Heart right ventricle (tissue), 16 donors: ENCODE results near the gene EGFL7. TPM values are rescaled to one million over a fixed set of nuclear protein-coding genes. Genes with fewer than 3 reads are reported as not detected.
A peak's percentile ranks its signal among the peaks of the same experiment; 100 is the strongest.

Experiments used
- ATAC-seq, 8 donors: fragments of 200-7000 bp; cut with Tn5 transposase; one replicate each; pipeline ENCODE4 v1.9.1; 2020; ENCODE audit warnings: mild to moderate bottlenecking in 8 of 8, moderate library complexity in 8 of 8, moderate number of reproducible peaks in 1 of 8
- DNase-seq, 2 donors: peaks; one replicate each; pipeline ENCODE4 v3.0.0-alpha.2; 2020
- H3K27ac ChIP-seq, 10 donors: fragments of 200-600 bp; sonication (generic) in 2 of 10; one replicate each; pipeline versions ENCODE4 v1.5.0 to v1.8.0; 2020 to 2022; ENCODE audit warnings: mild to moderate bottlenecking in 3 of 10
- H3K27me3 ChIP-seq, 7 donors: fragments of 200-600 bp; one replicate each; pipeline ENCODE4 v1.8.0; 2021 to 2022; ENCODE audit warnings: mild to moderate bottlenecking in 2 of 7
- H3K36me3 ChIP-seq, 9 donors: fragments of 200-600 bp; sonication (generic) in 1 of 9; one replicate each; pipeline versions ENCODE4 v1.5.0 to v1.8.0; 2020 to 2022; ENCODE audit warnings: mild to moderate bottlenecking in 2 of 9
- H3K4me1 ChIP-seq, 9 donors: fragments of 200-600 bp; sonication (generic) in 1 of 9; one replicate each; pipeline versions ENCODE4 v1.5.0 to v1.8.0; 2020 to 2022; ENCODE audit warnings: mild to moderate bottlenecking in 4 of 9
- H3K4me3 ChIP-seq, 10 donors: fragments of 200-600 bp; sonication (generic) in 2 of 10; one replicate each; pipeline versions ENCODE4 v1.5.0 to v1.8.0; 2020 to 2022; ENCODE audit warnings: mild to moderate bottlenecking in 7 of 10, moderate library complexity in 2 of 10
- H3K9me3 ChIP-seq, 11 donors: fragments of 200-600 bp in 10 of 11; sonication (generic) in 2 of 11; one replicate each; pipeline versions ENCODE4 v1.5.0 to v1.8.0; 2013 to 2022; ENCODE audit warnings: mild to moderate bottlenecking in 2 of 11, control low read depth in 1 of 11, moderate library complexity in 1 of 11
- CTCF ChIP-seq, 9 donors: fragments of 200-600 bp; sonication (generic) in 2 of 9; IDR thresholded peaks; one replicate each; pipeline versions ENCODE4 v1.5.0 to v1.8.0; 2021 to 2022; ENCODE audit warnings: antibody characterized with exemption in 9 of 9, mild to moderate bottlenecking in 5 of 9, moderate library complexity in 1 of 9
- WGBS, 2 donors: extraction: QIAGEN DNeasy Blood & Tissue Kit; methylation state at CpG; one replicate each; pipeline ENCODE4 v1.1.7; 2013; ENCODE audit warnings: inconsistent platforms in 1 of 2; 5-methylcytosine and 5-hydroxymethylcytosine counted together
- intact Hi-C, 10 donors: fragments of 100-400 bp; cut with DNase I; formaldehyde crosslinking; loops; one replicate each; pipeline versions ENCODE4 v1.11.1 to v1.14.2; 2022
- polyA plus RNA-seq, 2 donors: library from polyadenylated mRNA; stranded (reverse); fragments of 200-250 nt; gene quantifications; one replicate each; pipeline ENCODE4 v1.2.3, GENCODE V29; 2013
- total RNA-seq, 10 donors: library from RNA; stranded (reverse); fragmentation: NEBNext Ultra II Directional in 3 of 10; extraction: Animal tissue kit (Norgen Biotek cat#: 25700) in 3 of 10; gene quantifications; one replicate each; pipeline versions ENCODE4 v1.2.1 to v1.2.4, GENCODE V29; 2021 to 2023
- donor health status: Arrhythmogenic right ventricular cardiomyopathy.
- donor health status: ischemic (EF 13 %, LVEDD 7.1; RV severe dilation, severe dysfunction).
- donor health status: healthy with polysubstance abuse.
- donor health status: DM: no; HTN: yes; CAD: no.
- donor health status: DM: no; HTN: no; CAD: no.
- donor health status: ischemic (EF 25% LVEDD 6.9; RV normal size, moderate dysfunction).
- donor health status: ischemic (EF 25% LVEDD 5.7; RV mildly dilated, moderate dysfunction).
- donor health status: healthy.
- donor health status: DM: yes; HTN: yes; CAD: no.
- donor health status: Ischemic cardiomyopathy.
- donor health status: ischemic (EF 35%, LVEDD 5.7; RV mildly dilated, moderate dysfunction).
- donor health status: nonischemic (EF 11% LVEDD 7.7; RV severe dilation, severe dysfunction).
- donor health status: DM: yes; HTN: yes; CAD: no.
- donor health status: PGD.
- donor health status: ischemic (EF 29% LVEDD 5.4; RV normal size, mild dysfunction).
- donor health status: nonischemic (EF 23%, LVEDD 6.1; RV moderate dilation, normal function).

EGFL7 gene
- total and polyA plus RNA-seq, 12 donors: 68.6 to 377 (median 101) TPM

DNA sequence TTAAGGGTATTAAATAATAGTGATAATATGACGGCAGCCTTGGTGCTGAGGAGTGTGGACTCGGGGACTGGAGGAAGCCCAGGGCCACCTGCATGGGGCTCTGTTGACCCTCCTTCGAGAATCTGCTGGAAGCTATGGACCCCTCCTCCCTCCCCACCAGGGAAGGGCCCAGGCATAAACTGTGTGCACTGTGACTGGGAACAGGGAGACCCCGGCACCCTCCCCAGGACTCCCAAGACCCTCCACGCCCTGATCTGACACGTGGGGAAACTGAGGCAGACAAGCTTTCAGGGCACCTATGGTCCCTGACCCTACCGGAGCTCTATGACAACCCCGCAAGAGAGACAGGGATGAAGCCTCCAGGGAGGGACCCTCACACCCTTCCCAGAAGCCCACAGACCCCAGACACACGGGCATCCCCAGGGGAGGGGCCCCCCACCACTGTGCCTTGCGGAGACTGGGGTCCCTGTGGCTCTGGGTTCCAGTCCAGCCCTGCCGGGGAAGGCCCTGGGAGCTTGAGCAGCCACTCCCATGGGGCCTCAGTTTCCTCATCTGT is 6.5 kb upstream of the EGFL7 start:
- no peak for TF ChIP-seq CTCF (IDR thresholded peaks at IDR 0.05)
- 50 to 51% methylated on average over 11 of the region's 11 CpGs for WGBS, 2 donors
- ATAC-seq (peak in 2 of 8 donors; percentile 9 to 18), DNase-seq (peak in 1 of 2 donors; percentile 9)
- Histone ChIP-seq H3K27me3 (peaks cover 0 to 78% (median 0%) of the 10 kb centered on the region in 7 donors), H3K27ac (peak overlapping the region; percentile 92 to 99 (median 96)), H3K4me1 (peaks cover 0 to 69% (median 30%) of the 10 kb centered on the region in 9 donors), H3K36me3 (no peaks in the 10 kb centered on the region), H3K9me3 (no peaks in the 10 kb centered on the region), H3K4me3 (peak overlapping the region in 9 of 10 donors; percentile 26 to 83 (median 76))
- intact Hi-C loops: loop anchor here in 1 of 10 donors (1.0 to 5.0 kb wide), 2 partner anchors 10 to 56 kb away; partner anchors contain the start of gene DIPK1B

DNA sequence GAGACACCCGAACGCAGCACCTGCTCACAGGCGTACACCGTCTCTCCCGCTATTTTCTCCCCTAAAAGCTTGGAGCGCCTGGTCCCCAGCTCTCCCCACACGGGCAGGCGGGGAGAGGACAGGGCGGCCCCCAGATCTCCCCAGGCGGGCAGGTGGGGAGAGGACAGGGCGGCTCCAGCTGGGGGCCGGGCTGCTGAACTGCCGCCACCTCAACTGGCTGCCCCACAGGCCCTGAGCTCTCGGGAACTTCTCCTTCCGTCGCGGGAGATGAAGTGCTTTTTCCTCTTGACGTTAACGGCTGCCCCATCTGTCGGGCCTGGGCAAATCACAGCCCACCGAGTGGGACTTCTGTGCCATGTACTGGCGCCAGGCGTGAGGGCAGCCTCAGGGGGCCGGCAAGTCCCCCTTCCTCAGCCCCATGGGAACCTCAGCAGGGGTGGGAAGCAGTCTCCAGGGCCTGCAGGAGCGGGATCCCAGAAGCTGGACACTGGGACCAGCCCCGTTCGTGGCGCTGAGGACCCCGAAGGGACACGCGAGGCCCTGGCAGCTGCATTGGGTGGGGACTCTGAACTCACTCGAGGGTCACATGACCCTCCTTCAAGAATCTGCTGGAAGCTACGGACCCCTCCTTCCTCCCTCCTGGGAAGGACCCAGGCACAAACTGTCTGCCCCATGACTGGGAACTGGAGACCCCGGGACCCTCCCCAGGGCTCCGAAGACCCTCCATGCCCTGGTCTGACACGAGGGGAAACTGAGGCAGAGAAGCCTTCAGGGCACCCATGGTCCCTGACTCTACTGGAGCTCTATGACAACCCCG is 5.7 kb upstream of the EGFL7 start:
- peaks cover 0 to 85% (median 0%) of the 10 kb centered on the region in 7 donors for H3K27me3 ChIP-seq
- DNase-seq: peak; percentile 37 to 59
- H3K4me1 ChIP-seq: peaks cover 0 to 75% (median 30%) of the 10 kb centered on the region in 9 donors
- WGBS, 2 donors: 52 to 56% methylated on average over 33 to 37 of the region's 37 CpGs
- H3K36me3 ChIP-seq: no peaks in the 10 kb centered on the region
- H3K9me3 ChIP-seq: no peaks in the 10 kb centered on the region
- peak overlapping the region in 9 of 10 donors; percentile 26 to 83 (median 76) for H3K4me3 ChIP-seq
- no peak for TF ChIP-seq CTCF (IDR thresholded peaks at IDR 0.05)
- intact Hi-C loops: loop anchor here in 1 of 10 donors (1.0 to 5.0 kb wide), 2 partner anchors 11 to 55 kb away; partner anchors contain the start of gene DIPK1B
- ATAC-seq: peak; percentile 19 to 55 (median 52)
- H3K27ac ChIP-seq: peak overlapping the region; percentile 92 to 99 (median 96)

DNA sequence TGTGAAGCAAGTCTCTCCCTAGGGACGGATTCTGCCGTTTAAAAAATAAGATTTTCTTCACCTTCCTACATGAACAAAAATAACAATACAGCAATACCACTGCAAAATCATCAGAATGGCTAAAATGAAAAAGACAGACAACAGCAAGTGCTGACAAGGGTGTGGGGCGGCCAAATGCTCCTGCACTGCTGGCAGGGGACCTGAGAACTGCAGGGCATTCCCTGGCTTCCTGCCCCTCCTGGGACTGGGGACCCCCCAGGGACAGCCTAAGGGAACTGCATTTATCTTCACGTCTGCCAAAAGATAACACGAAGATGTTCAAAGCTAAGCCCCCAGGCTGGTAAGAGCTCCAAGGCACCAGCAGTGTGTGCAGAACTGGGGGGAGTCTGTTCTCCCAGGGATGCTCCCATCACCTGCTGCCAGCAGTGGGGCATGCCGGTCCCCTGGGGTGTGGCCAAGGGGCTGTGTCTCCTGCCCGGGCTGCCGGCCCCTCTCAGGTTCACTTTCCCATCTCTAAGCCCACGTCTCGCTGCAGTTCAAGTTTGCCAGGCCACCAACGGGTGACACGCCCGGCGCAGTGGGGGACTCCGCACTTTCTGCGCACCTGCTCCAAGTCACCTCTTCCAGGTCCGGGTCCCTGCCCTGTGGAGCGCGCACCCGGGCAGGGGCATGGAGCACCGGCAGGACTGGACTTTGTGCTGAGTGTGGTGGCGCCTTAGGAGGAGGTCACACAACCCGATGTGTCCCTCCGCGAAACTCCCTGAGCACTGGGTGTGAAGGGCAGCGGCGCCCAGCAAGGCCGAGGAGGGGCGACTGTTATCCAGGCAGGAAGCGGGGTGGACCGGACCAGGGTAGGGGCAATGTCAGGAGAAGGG is 4.5 kb upstream of the EGFL7 start:
- WGBS, 2 donors: 54 to 56% methylated on average over 31 of the region's 31 CpGs
- peaks cover 0 to 2% (median 0%) of the 10 kb centered on the region in 9 donors for H3K36me3 ChIP-seq
- peak overlapping the region; percentile 92 to 99 (median 96) for H3K27ac ChIP-seq
- intact Hi-C loops: loop anchor here in 1 of 10 donors (5.0 kb wide), 1 partner anchor 54 kb away; the partner anchor contains the start of gene DIPK1B
- DNase-seq: peak; percentile 18 to 36
- peaks cover 0 to 75% (median 30%) of the 10 kb centered on the region in 9 donors for H3K4me1 ChIP-seq
- peaks cover 0 to 92% (median 0%) of the 10 kb centered on the region in 7 donors for H3K27me3 ChIP-seq
- no peak for ATAC-seq
- H3K9me3 ChIP-seq: no peaks in the 10 kb centered on the region
- peak overlapping the region; percentile 22 to 83 (median 76) for H3K4me3 ChIP-seq
- no peak for TF ChIP-seq CTCF (IDR thresholded peaks at IDR 0.05)
